ENCODE data around the gene FKBP5.
"Not testable (repeated sequence)": the region's sequence is repeated elsewhere in the genome, so short reads cannot be mapped to it uniquely, and the experiment has no call there.

FKBP5 gene

DNA sequence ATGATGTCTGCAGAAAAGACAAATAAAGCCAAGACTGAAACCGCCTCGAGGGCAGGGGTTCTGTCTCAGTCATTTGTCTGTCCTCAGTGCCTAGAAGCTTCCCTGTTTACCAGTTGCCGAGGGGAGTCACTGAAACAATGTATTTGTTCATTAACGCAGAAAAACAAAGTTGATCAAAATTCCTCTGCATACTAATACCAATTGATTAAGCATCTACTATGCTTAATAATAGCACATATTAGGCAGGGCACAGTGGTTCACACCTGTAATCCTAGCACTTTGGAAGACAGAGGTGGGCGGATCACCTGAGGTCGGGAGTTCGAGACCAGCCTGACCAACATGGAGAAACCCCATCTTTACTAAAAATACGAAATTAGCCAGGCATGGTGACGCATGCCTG lies 1.8 kb upstream of the FKBP5 start:
- DNase-seq (ENCODE audit: low read depth, low spot score) = no peak

DNA sequence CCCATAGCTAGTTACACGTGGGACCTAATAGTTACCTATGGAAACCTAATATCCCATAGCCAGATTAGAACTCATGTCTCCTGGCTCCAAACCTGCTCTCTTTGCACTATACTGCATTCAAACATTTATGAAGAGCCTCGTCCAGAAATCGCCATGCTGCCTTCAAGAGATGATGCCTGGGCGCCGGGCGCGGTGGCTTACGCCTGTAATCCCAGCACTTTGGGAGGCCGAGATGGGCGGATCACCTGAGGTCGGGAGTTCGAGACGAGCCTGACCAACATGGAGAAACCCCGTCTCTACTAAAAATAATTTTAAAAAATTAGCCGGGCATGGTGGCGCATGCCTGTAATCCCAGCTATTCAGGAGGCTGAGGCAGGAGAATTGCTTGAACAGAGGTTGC lies 1.3 kb upstream of the FKBP5 start:
- DNase-seq (ENCODE audit: low read depth, low spot score) = not testable (repeated sequence)

DNA sequence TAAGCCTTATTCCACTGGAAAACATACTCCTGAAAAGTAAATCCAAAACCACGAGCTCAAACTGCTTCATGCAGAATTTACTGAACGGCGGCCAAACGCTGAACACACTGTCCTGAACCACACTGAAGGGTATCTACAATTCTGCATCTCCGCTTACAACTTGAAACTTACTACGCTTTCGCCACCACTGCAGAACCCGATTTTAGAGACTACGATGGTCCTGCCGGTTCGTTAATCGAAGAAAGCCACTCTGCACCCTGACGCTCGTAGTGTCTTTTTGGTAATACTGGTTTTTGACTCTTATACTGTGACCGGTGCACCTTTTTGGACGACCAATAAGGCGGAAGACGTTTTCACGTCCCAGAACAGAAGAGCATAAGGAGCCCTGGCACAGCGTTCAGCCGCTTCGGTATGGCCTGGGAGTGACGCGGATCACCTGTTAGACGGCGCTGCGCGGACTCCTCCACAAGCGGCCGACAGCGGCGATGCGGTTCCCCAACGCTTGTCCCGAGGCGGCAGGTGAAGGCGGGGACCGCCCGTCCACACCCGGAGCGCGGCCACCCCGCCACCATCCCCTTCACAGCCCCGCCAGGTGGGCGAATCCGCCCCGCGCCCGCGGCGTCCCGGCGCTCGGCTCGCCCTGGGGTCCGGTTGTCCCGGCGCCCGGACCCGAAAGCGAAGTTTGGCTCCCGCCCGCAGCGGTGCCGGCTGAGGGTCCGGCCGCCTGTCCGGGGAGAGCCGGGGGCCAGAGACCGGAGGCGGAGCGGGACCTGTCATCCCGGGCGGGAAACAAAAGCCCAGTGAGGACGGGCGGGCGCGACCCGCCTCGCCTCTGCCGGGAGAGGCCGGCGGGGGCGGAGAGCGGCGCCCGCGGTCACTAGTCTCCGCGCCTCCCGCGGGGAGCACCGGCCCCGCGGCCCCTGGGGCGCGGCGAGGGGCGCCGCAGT lies 784 bp downstream of the FKBP5 start:
- DNase-seq (ENCODE audit: low read depth, low spot score) = no peak

DNA sequence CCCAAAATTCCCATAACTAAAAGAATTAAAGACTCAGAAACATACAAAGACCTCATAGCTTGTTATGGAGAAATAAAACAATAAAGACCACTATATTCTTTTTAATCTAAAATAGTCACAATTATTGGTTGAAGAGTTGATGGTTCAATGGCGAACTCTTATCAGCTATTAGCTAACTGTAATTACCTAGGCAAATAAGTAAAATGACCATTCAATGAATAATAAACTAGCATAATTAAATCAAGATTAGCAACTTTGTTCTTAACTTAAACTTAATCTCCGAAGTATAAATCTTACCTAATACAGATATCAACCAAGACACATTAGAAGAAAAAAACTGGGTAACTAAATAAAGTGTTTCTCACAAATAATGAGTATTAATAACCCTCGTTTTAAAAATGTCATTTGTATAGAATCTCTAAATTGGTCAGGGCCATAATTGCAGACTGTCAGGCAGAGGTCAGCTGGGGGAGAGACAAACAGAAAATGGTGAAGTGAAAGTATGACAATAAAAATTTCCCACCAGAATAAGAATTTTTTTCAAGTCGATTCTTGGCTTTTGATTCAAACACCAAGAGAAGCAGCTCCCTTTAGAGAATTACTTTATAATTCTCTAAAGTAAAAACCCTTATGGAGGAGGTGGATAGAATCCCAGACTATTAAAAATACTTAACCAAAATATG lies 1.7 kb downstream of the FKBP5 start:
- DNase-seq (ENCODE audit: low read depth, low spot score) = no peak

DNA sequence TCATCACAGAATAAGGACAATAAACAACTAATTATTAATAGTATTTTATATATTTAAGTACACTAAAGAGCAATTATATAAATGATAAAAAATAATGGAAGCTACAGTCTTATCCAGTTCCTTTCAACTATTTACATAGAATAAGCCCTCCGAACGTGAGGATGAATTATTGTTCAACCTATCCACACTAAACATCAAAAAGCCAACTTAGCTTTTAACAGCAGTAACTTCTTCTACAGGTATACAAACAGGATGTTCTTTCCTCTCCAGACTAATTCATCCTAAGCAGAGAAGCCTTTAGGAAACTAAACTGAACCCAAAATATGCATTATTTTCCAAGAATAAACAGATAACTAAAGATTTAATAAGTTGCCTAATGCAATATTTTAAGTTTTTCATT lies 2.3 kb downstream of the FKBP5 start:
- DNase-seq (ENCODE audit: low read depth, low spot score) = no peak

DNA sequence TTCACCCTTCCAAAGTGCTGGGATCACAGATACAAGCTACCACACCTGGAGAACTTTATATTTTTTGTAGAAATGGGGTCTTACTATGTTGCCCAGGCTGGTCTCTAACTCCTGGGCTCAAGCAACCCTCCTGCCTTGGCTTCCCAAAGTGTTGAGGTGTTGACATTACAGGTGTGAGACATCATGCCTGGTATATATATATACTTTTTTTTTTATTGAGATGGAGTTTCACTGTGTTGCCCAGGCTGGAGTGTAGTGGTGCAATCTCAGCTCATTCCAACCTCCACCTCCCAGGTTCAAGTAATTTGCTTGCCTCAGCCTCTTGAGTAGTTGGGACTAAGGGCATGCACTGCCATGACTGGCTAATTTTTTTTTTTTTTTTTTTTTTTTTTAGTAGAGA lies 5.4 kb downstream of the FKBP5 start:
- no peak for DNase-seq (ENCODE audit: low read depth, low spot score)

DNA sequence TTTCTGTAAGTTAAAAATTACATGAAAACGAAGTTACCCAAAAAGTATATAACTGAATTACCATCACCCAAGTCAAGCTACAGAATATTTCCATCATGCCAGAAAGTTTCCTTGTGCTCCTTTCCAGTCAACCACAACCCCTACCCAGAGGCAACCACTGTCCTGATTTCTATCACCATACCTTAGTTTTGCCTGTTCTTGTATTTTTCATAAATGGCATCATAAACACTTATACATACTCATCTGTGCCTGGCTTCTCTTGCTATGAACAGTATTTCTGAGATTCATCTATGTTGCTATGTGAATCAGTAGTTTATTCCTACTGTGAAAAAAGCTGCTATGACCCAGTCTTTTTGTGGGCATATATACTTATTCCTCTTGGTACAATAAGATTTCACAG lies 7.4 kb downstream of the FKBP5 start:
- DNase-seq (ENCODE audit: low read depth, low spot score) = no peak

DNA sequence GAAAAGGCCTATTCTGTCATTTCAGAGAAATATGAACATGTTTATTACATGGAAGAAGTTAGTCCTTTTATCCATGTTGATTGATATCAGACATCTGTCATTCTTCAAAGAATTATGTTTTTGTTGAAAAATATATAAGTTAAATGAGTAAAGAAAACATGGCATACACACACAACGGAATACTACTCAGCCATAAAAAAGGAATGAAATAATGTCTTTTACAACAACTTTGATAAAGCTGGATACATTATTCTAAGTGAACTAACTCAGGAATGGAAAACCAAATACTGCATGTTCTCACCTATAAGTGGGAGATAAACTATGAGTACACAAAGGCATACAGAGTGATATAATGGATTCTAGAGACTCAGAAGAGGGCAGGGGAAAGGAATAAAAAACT lies 9.3 kb downstream of the FKBP5 start:
- DNase-seq (ENCODE audit: low read depth, low spot score) = no peak

DNA sequence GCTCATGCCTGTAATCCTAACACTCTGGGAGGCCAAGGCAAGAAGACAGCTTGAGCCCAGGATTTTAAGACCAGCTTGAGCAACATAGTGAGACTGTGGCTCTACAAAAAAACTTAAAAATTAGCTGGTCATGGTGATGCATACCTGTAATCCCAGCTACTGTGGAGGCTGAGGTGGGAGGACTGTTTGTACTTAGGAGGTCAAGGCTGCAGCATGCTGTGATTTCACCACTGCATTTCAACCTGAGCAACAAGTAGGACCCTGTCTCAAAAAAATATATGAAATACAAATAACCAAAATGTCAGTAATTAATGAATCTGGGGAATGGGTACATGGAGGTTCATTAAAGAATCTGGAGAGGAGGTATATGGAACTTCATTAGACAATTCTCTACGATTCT lies 9.9 kb downstream of the FKBP5 start:
- DNase-seq (ENCODE audit: low read depth, low spot score) = no peak

DNA sequence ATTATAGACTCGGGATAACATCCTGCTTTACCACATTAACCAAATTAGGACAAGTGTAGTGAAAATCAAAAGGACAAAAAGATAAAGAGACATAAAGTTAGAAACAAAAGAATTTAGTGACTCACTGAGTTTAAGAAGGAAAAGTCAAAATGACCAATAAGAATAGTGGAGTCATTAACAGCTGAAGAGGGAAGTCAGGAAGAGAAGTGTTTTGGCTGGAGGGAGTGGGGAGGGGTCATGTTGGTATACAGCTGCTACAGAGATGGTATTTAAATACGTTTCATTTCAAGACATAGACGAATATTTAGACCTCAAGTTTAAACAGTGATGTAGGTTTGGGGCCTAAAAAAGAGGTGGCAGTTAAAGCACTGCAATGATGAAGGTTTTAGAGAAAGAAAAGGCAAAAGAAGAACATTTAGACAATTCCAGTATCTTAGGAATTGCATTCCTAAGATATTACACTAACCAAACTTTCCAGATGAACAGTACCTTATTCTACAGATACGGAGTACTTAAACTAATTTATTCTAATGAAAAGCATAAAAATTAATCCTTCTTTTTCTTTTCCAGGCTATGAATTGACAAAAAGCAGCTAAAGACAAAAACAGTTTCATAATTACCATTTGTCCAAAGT lies 10.6 kb downstream of the FKBP5 start:
- no peak for DNase-seq (ENCODE audit: low read depth, low spot score)

DNA sequence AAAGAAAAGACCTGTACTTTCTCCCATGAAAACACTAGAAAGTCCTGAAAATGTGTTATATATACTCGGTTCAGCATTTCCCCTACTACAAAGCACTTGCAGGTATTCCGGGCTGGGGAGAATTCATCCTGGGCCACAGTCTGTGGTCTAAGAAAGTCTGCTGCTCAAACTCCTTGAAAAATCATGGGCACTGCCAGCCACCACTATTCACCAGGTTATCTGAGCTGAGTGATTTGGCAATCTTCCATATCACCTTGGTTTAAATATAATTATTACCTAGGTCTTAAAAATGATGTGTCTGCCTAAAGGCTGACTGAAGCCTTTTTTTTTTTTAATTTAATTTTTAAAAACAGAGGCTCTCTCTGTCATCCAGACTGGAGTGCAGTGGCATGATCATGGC lies 11.3 kb downstream of the FKBP5 start:
- DNase-seq (ENCODE audit: low read depth, low spot score) = no peak

DNA sequence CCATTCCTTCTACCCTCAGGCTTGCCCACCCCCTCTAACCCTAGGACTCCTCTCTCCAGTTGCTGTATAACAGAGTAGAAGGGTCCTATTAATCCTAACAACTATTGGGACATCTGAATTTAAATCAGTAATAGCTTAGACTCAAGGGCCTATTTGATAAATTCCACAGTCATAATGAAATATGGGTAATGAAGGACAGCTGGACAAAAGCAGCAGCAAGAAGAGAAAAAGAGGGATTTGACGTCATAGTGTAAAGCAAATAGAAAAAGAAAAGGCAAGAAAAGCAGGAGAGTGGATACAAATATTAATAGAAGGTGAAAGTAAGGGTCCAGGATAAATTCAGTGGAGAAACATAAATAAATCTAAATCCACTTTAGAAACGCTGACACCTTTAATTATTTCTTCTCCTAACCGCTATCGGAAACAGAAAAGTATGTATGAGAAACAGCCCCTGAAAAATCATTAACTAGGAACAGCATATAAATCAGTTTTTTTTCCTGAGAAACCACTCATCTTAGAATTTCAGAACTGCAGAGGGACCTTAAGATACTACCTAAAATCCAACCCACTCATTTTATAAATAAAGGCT lies 12.8 kb downstream of the FKBP5 start:
- DNase-seq (ENCODE audit: low read depth, low spot score) = no peak

DNA sequence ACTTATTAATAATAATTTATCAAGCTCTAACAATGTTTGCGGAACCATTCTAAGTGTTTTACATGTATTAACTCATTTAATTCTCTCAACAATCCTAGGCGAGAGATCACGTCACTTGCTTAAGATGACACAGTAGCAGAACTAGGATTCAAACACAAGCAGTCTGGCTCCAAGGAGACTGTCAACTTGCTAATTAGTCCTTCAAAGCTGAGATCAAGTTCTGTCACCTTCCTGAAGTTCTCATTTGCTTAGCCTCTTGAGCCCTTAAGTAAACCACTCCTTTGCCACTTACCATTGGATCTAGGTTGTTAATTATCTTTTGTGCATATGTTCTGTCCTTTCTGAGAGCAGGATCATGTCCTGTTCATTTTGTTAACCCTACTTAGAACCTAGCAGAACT lies 14.1 kb downstream of the FKBP5 start:
- DNase-seq (ENCODE audit: low read depth, low spot score) = no peak

DNA sequence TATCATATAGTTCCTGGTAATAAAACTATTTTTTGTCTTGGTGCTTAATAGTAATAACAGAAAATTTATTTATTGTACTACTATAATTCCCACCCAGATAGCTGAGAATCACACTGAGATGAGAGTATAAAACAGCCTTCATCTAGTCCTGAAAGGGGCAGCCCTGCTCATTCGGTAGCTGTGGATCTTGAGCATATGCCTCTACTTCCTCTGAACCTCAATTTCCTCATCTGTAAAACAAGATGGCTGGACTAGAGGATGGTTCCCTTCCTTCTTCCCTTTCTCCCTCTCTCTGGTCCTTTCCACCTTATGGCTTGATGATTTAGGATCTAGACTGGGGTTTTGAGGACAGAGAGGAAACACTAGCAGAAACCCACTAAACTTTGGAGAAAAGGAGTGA lies 15.0 kb downstream of the FKBP5 start:
- no peak for DNase-seq (ENCODE audit: low read depth, low spot score)

DNA sequence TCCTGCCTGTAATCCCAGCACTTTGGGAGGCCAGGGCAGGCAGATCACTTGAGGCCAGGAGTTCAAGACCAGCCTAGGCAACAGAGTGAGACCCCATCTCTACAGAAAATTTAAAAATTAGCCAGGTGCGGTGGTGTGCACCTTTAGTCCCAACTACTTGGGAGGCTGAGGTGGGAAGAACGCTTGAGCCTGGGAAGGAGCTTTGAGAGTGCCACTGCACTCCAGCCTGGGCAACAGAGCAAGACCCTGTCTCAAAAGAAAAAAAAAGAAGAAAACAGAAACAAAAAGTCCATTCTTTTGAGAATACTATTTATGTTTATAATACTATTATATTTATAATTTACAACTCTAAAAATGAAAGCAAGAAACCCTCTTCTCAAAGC lies 15.4 kb downstream of the FKBP5 start:
- not testable (repeated sequence) for DNase-seq (ENCODE audit: low read depth, low spot score)

DNA sequence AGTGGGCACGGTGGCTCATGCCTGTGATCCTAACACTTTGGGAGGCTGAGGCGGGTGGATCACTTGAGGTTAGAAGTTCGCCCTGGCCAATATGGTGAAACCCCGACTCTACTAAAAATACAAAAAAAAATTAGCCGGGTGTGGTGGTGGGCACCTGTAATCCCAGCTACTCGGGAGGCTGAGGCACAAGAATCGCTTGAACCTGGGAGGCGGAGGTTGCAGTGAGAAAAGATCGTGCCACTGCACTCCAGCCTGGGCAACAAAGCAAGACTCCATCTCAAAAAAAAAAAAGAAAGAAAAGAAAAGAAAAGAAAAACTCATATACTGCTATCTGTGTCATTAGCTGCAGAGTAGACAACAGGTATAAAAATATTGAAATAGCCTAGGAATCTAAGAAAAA lies 18.3 kb downstream of the FKBP5 start:
- DNase-seq (ENCODE audit: low read depth, low spot score) = not testable (repeated sequence)

DNA sequence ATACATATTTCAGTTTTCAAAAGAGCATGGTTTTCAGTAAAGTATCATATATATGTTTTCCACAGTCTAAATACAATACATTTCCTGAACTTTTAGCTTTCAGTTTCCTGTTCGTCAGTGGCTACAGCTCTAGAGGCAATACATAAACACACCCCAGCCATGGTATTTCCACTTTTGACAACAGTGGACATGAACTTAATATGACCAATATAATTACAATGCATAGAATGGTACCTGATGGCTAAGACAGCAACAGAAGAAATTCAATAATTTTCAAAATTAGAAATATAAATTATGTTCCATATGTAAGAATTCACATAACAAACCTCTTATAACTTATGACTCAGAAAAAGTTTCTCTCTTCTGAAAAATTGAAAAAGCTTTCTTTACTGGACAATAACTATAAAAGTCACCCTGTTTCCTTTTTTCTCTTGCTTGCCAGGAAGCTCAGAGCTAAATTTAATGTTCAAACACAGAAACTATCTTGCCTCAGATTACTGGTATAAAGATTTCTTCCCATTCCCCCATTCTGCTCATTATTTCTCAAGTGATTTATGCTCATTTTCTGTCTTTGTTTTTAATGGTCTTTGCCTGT lies 19.2 kb downstream of the FKBP5 start:
- no peak for DNase-seq (ENCODE audit: low read depth, low spot score)

DNA sequence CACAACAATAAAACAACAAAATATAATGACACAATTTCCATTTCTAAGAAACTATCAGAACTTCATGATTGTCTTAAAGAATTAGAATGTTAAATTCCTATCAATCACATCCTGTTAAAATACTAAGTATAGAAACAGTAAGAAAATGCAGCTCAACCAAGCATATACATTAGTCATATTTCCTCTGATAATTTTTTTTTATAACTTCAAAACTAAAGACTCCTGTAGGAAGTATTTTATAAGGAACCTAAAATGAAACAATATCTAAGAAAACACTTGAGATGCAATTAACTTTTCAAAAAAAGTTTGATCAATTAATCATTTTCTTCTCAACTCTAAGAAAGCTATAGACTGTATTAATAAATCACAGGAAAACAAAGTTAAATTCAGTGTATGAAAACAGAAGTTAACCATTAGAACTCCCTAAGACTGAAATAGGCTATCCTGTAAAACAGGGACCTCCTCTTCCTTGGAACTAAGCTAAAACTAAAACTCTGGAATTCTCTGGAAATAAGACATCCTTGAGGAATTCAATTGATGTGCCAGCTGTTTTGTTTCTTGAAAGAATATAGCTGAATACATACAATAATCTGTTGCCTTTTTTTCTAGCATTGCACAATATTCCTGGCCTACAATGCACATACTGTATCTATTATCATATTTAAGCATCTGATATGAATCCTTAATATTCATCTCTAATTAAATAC lies 19.8 kb downstream of the FKBP5 start:
- DNase-seq (ENCODE audit: low read depth, low spot score) = no peak

DNA sequence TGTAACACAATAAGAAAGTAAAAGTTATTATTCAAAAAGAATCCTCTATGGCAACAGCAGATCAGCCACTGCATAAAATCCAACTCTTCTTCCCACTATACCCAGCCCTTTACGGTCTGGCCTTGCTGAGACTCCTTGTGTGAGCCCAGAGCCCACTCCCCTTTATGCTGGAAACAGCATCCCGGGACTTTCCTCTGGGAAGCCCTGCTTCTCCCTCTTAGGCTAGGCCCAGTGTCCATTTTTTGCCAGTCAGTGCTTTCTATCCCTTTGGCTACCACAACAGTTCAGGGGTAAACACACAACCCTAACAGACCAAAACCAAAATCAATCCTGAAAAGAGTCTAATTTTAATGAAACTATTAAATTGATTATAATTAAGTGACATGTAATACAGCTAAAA lies 20.6 kb downstream of the FKBP5 start:
- no peak for DNase-seq (ENCODE audit: low read depth, low spot score)

DNA sequence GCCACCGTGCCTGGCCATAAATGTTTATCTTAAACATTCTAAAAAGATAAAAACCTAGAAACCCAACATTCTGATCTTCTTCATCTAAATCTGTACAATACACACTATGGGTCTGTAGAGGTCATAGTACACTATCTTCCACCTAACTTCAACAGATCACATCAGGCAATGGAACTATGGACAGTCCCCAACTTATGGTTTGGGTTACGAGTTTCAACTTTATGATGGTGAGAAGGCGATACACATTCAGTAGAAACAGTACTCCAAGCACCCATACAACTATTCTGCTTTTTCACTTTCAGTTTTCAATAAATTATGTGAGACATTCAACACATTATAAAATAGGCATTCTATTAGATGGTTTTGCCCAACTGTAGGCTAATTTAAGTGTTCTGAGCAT lies 23.1 kb downstream of the FKBP5 start:
- DNase-seq (ENCODE audit: low read depth, low spot score) = no peak

DNA sequence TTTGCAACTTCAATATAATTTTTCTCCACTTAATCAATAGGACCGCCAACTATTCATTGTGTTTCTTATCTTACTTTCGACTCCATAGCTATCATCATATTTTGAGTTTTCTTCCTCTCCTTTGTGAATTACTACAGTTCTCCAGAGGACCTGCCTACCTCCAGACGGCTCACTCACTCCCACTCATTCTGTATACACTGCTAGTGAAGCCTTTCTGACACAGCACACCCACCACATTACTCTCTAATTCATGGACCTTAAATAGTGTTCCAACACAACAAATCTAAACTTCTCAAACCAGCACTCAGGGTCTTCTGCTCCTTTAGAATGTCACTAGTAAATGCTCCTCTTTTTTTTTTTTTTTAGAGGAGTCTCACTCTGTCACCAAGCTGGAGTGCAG lies 23.8 kb downstream of the FKBP5 start:
- no peak for DNase-seq (ENCODE audit: low read depth, low spot score)
